K562 (cell line): Measurements from ENCODE around the gene TNFSF13.
A peak's percentile ranks its signal among the peaks of the same experiment; 100 is the strongest.

ENCODE experiments used
- EZH2 ChIP-seq: IDR thresholded peaks from 2 replicates; pipeline ENCODE4 v1.6.1; 2012; ENCODE audit warnings: low read depth, mild to moderate bottlenecking, inconsistent platforms, low read length, borderline replicate concordance
- FOXA3 ChIP-seq, 2 experiments: fragments of 450-650 bp in 1 of 2; sonication (generic) in 1 of 2; formaldehyde crosslinking; IDR thresholded peaks in 1 of 2; conservative IDR thresholded peaks in 1 of 2; 2 replicates each; pipeline versions ENCODE4 v1.4.0 to v1.8.0; 2020 to 2022; ENCODE audit warnings: mild to moderate bottlenecking in 2 of 2, missing genetic modification reagents in 1 of 2
- GABPB1 ChIP-seq: sonication (generic); formaldehyde crosslinking; IDR thresholded peaks from 2 replicates; pipeline ENCODE4 v1.8.0; 2022; ENCODE audit warnings: mild to moderate bottlenecking, missing genetic modification reagents
- HNRNPH1 ChIP-seq: fragments of 200-400 bp; formaldehyde crosslinking; optimal IDR thresholded peaks from 2 replicates; pipeline ENCODE3; 2017; ENCODE audit warnings: low read depth, mild to moderate bottlenecking, low read length, moderate library complexity
- KAT7 ChIP-seq: sonication (generic); formaldehyde crosslinking; IDR thresholded peaks from 2 replicates; pipeline ENCODE4 v1.8.0; 2022; ENCODE audit warnings: missing genetic modification reagents, mild to moderate bottlenecking, borderline replicate concordance
- SETDB1 ChIP-seq: IDR thresholded peaks from one replicate; pipeline ENCODE4 v1.6.1; 2012; ENCODE audit warnings: low read length, control low read depth, inconsistent platforms
- SIN3A ChIP-seq, 2 experiments: fragments of 150-350 bp in 1 of 2; IDR thresholded peaks; 2 replicates each; pipeline ENCODE4 v1.6.1; 2011 to 2016; ENCODE audit warnings: borderline replicate concordance in 2 of 2, low read depth in 2 of 2, low read length in 2 of 2, mild to moderate bottlenecking in 2 of 2, moderate library complexity in 2 of 2; ENCODE audit not compliant: control insufficient read depth in 1 of 2
- SPI1 ChIP-seq: IDR thresholded peaks from 2 replicates; pipeline ENCODE4 v1.6.1; 2011; ENCODE audit warnings: low read depth, low read length, control low read depth, borderline replicate concordance
- TF ChIP-seq, protein P1 (sequence below), 3 experiments: IDR thresholded peaks in 2 of 3; conservative IDR thresholded peaks in 1 of 3; 2 replicates each; pipeline ENCODE4 v1.5.1; 2011 to 2012; ENCODE audit warnings: low read length in 3 of 3, mild to moderate bottlenecking in 3 of 3, control low read depth in 2 of 3, improper control_type of control experiment in 1 of 3, inconsistent platforms in 1 of 3, low read depth in 1 of 3, mixed read lengths in 1 of 3, moderate library complexity in 1 of 3; ENCODE audit not compliant: insufficient read depth in 2 of 3
- TF ChIP-seq, protein P2 (sequence below), 2 experiments: IDR thresholded peaks; 2 replicates each; pipeline ENCODE4 v1.6.1; 2012; ENCODE audit warnings: improper control_type of control experiment in 2 of 2, low read depth in 2 of 2, low read length in 2 of 2, borderline replicate concordance in 1 of 2

DNA sequence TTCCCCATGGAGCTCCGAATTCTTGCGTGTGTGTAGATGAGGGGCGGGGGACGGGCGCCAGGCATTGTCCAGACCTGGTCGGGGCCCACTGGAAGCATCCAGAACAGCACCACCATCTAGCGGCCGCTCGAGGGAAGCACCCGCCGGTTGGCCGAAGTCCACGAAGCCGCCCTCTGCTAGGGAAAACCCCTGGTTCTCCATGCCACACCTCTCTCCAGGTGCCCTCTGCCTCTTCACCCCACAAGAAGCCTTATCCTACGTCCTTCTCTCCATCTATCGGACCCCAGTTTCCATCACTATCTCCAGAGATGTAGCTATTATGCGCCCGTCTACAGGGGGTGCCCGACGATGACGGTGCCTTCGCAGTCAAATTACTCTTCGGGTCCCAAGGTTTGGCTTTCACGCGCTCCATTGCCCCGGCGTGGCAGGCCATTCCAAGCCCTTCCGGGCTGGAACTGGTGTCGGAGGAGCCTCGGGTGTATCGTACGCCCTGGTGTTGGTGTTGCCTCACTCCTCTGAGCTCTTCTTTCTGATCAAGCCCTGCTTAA lies 2.6 kb downstream of the TNFSF13 start:
- TF ChIP-seq, protein P1, sequence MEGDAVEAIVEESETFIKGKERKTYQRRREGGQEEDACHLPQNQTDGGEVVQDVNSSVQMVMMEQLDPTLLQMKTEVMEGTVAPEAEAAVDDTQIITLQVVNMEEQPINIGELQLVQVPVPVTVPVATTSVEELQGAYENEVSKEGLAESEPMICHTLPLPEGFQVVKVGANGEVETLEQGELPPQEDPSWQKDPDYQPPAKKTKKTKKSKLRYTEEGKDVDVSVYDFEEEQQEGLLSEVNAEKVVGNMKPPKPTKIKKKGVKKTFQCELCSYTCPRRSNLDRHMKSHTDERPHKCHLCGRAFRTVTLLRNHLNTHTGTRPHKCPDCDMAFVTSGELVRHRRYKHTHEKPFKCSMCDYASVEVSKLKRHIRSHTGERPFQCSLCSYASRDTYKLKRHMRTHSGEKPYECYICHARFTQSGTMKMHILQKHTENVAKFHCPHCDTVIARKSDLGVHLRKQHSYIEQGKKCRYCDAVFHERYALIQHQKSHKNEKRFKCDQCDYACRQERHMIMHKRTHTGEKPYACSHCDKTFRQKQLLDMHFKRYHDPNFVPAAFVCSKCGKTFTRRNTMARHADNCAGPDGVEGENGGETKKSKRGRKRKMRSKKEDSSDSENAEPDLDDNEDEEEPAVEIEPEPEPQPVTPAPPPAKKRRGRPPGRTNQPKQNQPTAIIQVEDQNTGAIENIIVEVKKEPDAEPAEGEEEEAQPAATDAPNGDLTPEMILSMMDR (IDR thresholded peaks at IDR 0.05 in 2 of 3, conservative IDR thresholded peaks at IDR 0.05 in 1 of 3; ENCODE audit: insufficient read depth in 2 of 3, low read depth in 1 of 3, low read length in 3 of 3), result peak; percentile 76 to 86 (median 79)
- no peak for TF ChIP-seq SETDB1
- no peak for TF ChIP-seq EZH2
- TF ChIP-seq FOXA3 (CRISPR knock-in tag; conservative IDR thresholded peaks at IDR 0.05 in 1 of 2, IDR thresholded peaks at IDR 0.05 in 1 of 2), result no peak
- TF ChIP-seq GABPB1 (CRISPR knock-in tag), result no peak
- no peak for TF ChIP-seq SPI1
- TF ChIP-seq, protein P2, sequence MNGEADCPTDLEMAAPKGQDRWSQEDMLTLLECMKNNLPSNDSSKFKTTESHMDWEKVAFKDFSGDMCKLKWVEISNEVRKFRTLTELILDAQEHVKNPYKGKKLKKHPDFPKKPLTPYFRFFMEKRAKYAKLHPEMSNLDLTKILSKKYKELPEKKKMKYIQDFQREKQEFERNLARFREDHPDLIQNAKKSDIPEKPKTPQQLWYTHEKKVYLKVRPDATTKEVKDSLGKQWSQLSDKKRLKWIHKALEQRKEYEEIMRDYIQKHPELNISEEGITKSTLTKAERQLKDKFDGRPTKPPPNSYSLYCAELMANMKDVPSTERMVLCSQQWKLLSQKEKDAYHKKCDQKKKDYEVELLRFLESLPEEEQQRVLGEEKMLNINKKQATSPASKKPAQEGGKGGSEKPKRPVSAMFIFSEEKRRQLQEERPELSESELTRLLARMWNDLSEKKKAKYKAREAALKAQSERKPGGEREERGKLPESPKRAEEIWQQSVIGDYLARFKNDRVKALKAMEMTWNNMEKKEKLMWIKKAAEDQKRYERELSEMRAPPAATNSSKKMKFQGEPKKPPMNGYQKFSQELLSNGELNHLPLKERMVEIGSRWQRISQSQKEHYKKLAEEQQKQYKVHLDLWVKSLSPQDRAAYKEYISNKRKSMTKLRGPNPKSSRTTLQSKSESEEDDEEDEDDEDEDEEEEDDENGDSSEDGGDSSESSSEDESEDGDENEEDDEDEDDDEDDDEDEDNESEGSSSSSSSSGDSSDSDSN (IDR thresholded peaks at IDR 0.05; ENCODE audit: borderline replicate concordance in 1 of 2, low read depth in 2 of 2, low read length in 2 of 2), result no peak
- no peak for TF ChIP-seq HNRNPH1
- peak in 1 of 2 experiments; percentile 46; a peak in 1 of 4 replicates for TF ChIP-seq SIN3A (IDR thresholded peaks at IDR 0.05; ENCODE audit: borderline replicate concordance in 2 of 2, control insufficient read depth in 1 of 2, low read depth in 2 of 2, low read length in 2 of 2)
- no peak; the same call in 1 of the 2 replicates for TF ChIP-seq KAT7 (CRISPR knock-in tag)
